HepG2 (cell line): ENCODE measurements around the gene ZMIZ2. TPM values are rescaled to one million over a fixed set of nuclear protein-coding genes. Genes with fewer than 3 reads are reported as not detected.

ENCODE experiments used
- AHR ChIP-seq: IDR thresholded peaks from 2 replicates; pipeline ENCODE4 v1.6.1; 2018; ENCODE audit warnings: missing genetic modification reagents, missing compliant biosample characterization
- ELF1 ChIP-seq: sonication (generic); formaldehyde crosslinking; IDR thresholded peaks from 2 replicates; pipeline ENCODE4 v1.4.0; 2020; ENCODE audit warnings: missing genetic modification reagents
- GATAD2A ChIP-seq: IDR thresholded peaks from 2 replicates; pipeline ENCODE4 v1.6.1; 2016
- HMGXB4 ChIP-seq, 2 experiments: sonication (generic) in 1 of 2; formaldehyde crosslinking in 1 of 2; IDR thresholded peaks; 2 replicates each; pipeline versions ENCODE4 v1.4.0 to v1.6.1; 2018 to 2020; ENCODE audit warnings: missing genetic modification reagents in 2 of 2, borderline replicate concordance in 1 of 2, low read depth in 1 of 2, mild to moderate bottlenecking in 1 of 2, missing biosample characterization in 1 of 2
- HNF4A ChIP-seq: sonication (generic); formaldehyde crosslinking; IDR thresholded peaks from 2 replicates; pipeline ENCODE4 v1.4.0; 2020; ENCODE audit warnings: missing genetic modification reagents
- KLF6 ChIP-seq: IDR thresholded peaks from 2 replicates; pipeline ENCODE4 v1.8.0; 2016; ENCODE audit warnings: missing biosample characterization, missing genetic modification reagents
- NFKBIZ ChIP-seq: IDR thresholded peaks from 2 replicates; pipeline ENCODE4 v1.6.1; 2018; ENCODE audit warnings: missing genetic modification reagents, missing compliant biosample characterization
- RAD21 ChIP-seq: fragments of 450-650 bp; formaldehyde crosslinking; IDR thresholded peaks from 2 replicates; pipeline ENCODE4 v1.5.0; 2020; ENCODE audit warnings: mild to moderate bottlenecking
- REL ChIP-seq: sonication (generic); formaldehyde crosslinking; conservative IDR thresholded peaks from 2 replicates; pipeline ENCODE4 v1.8.0; 2022; ENCODE audit warnings: mild to moderate bottlenecking, missing genetic modification reagents, moderate library complexity
- TMF1 ChIP-seq: sonication (generic); formaldehyde crosslinking; IDR thresholded peaks from 2 replicates; pipeline ENCODE4 v1.8.1; 2022; ENCODE audit warnings: low read depth, missing genetic modification reagents
- ZBED4 ChIP-seq: sonication (generic); formaldehyde crosslinking; IDR thresholded peaks from 2 replicates; pipeline ENCODE4 v1.4.0; 2020; ENCODE audit warnings: missing genetic modification reagents, borderline replicate concordance
- ZNF136 ChIP-seq: sonication (generic); formaldehyde crosslinking; IDR thresholded peaks from 2 replicates; pipeline ENCODE4 v1.8.1; 2022; ENCODE audit warnings: low read depth, mild to moderate bottlenecking, moderate library complexity, missing genetic modification reagents
- ZNF142 ChIP-seq: sonication (generic); formaldehyde crosslinking; IDR thresholded peaks from 2 replicates; pipeline ENCODE4 v1.4.0; 2020; ENCODE audit warnings: missing genetic modification reagents
- ZNF446 ChIP-seq: sonication (generic); formaldehyde crosslinking; IDR thresholded peaks from 2 replicates; pipeline ENCODE4 v1.5.0; 2020; ENCODE audit warnings: mild to moderate bottlenecking, missing genetic modification reagents
- ZNF670 ChIP-seq: sonication (generic); formaldehyde crosslinking; IDR thresholded peaks from 2 replicates; pipeline ENCODE4 v1.8.0; 2022; ENCODE audit warnings: mild to moderate bottlenecking, missing genetic modification reagents, borderline replicate concordance
- ZNF678 ChIP-seq: sonication (generic); formaldehyde crosslinking; IDR thresholded peaks from 2 replicates; pipeline ENCODE4 v1.4.0; 2020; ENCODE audit warnings: mild to moderate bottlenecking, missing genetic modification reagents
- ZSCAN21 ChIP-seq: sonication (generic); formaldehyde crosslinking; IDR thresholded peaks from 2 replicates; pipeline ENCODE4 v1.8.0; 2022; ENCODE audit warnings: mild to moderate bottlenecking, missing genetic modification reagents, moderate library complexity, borderline replicate concordance
- polyA plus RNA-seq, 8 experiments: library from polyadenylated mRNA; depleted of rRNA in 3 of 8; stranded (reverse) in 7 of 8; unstranded in 1 of 8; fragments of >200 nt; fragmentation: Illumina TruSeq in 4 of 8; extraction: Trizol in 4 of 8; gene quantifications; 2 replicates each; pipeline versions ENCODE4 v1.2.1 to v1.2.3, GENCODE V29; 2011 to 2016; ENCODE audit warnings: low read depth in 4 of 8, missing spikeins in 1 of 8, mixed read lengths in 1 of 8; ENCODE audit not compliant: insufficient read depth in 1 of 8
- total RNA-seq, 5 experiments: library from RNA; depleted of rRNA; stranded (reverse); fragments of >200 nt; fragmentation: Illumina TruSeq; extraction: Trizol; gene quantifications; 2 replicates each; pipeline ENCODE4 v1.2.3, GENCODE V29; 2016; ENCODE audit warnings: low read depth in 1 of 5

The ZMIZ2 gene
- total and polyA plus RNA-seq, 2 of the 13 experiments (the other 11 are each of a cell fraction or from before 2014, with no cell fraction given) = 4.9 to 7.9 TPM

- no peak for TF ChIP-seq GATAD2A
- TF ChIP-seq HNF4A = no peak
- peak; percentile 85; the same call in 1 of the 2 replicates for TF ChIP-seq ZNF142 (CRISPR knock-in tag)
- no peak for TF ChIP-seq AHR (CRISPR knock-in tag)
- peak; percentile 92 for TF ChIP-seq ZSCAN21 (CRISPR knock-in tag)
- peak; percentile 80; the same call in 1 of the 2 replicates for TF ChIP-seq TMF1
- peak; percentile 39; the same call in 1 of the 2 replicates for TF ChIP-seq ZNF678 (CRISPR knock-in tag)
- TF ChIP-seq NFKBIZ (CRISPR knock-in tag) = no peak
- peak in 1 of 2 experiments; percentile 37; a peak in 2 of 4 replicates for TF ChIP-seq HMGXB4 (CRISPR knock-in tag; IDR thresholded peaks at IDR 0.05; ENCODE audit: borderline replicate concordance in 1 of 2, low read depth in 1 of 2)
- TF ChIP-seq KLF6 = peak; percentile 22
- 0 out of 2 replicates have a peak, but pooled peaks have one; percentile 33 for TF ChIP-seq ZNF670 (CRISPR knock-in tag)
- TF ChIP-seq ZNF446 (CRISPR knock-in tag) = 0 out of 2 replicates have a peak, but pooled peaks have one; percentile 28
- TF ChIP-seq ZNF136 (CRISPR knock-in tag) = peak; percentile 48; the same call in 1 of the 2 replicates
- peak; percentile 60 for TF ChIP-seq RAD21 (CRISPR knock-in tag)
- peak; percentile 94; the same call in 1 of the 2 replicates for TF ChIP-seq REL (CRISPR knock-in tag)
- no peak for TF ChIP-seq ZBED4 (CRISPR knock-in tag)
- no peak for TF ChIP-seq ELF1 (CRISPR knock-in tag)
Measured at GRCh38 chr7:44796504-44797328, 48.1 kb downstream of the ZMIZ2 start, which contains the start of gene PPIA (continued).
